Mesothelial cell of epicardium (in vitro differentiated cells): ENCODE measurements around the gene GAS2L1. TPM values are rescaled to one million over a fixed set of nuclear protein-coding genes. Genes with fewer than 3 reads are reported as not detected.

ENCODE experiments used
- DNase-seq, 2 experiments: peaks; one replicate each; pipeline ENCODE4 v3.0.0; 2021; ENCODE audit warnings: low spot score in 2 of 2; ENCODE audit not compliant: unreplicated experiment in 2 of 2
- H3K27ac Mint-ChIP-seq: 2 replicates; pipeline ENCODE4 v1.8.0; 2021; ENCODE audit warnings: mixed read lengths
- H3K27me3 Mint-ChIP-seq: 2 replicates; pipeline ENCODE4 v1.8.0; 2021; ENCODE audit warnings: low read depth, mixed read lengths
- H3K36me3 Mint-ChIP-seq: 2 replicates; pipeline ENCODE4 v1.8.0; 2021; ENCODE audit warnings: mixed read lengths
- H3K4me1 Mint-ChIP-seq: 2 replicates; pipeline ENCODE4 v1.8.0; 2021; ENCODE audit warnings: mixed read lengths
- H3K4me3 Mint-ChIP-seq: 2 replicates; pipeline ENCODE4 v1.8.0; 2021; ENCODE audit warnings: mild to moderate bottlenecking, moderate library complexity, mixed read lengths
- H3K9me3 Mint-ChIP-seq: 2 replicates; pipeline ENCODE4 v1.8.0; 2021; ENCODE audit warnings: mixed read lengths
- total RNA-seq: library from RNA; stranded (reverse); gene quantifications from 3 replicates; pipeline ENCODE4 v1.2.1, GENCODE V29; 2021
- TF ChIP-seq, protein P1 (sequence below): fragments of 200-600 bp; sonication (generic); IDR thresholded peaks from one replicate; pipeline ENCODE4 v1.5.0; 2021; ENCODE audit warnings: antibody characterized with exemption; ENCODE audit not compliant: unreplicated experiment

GAS2L1 gene
- total RNA-seq, 1 donor from 2014 or later = 13.4 TPM

DNA sequence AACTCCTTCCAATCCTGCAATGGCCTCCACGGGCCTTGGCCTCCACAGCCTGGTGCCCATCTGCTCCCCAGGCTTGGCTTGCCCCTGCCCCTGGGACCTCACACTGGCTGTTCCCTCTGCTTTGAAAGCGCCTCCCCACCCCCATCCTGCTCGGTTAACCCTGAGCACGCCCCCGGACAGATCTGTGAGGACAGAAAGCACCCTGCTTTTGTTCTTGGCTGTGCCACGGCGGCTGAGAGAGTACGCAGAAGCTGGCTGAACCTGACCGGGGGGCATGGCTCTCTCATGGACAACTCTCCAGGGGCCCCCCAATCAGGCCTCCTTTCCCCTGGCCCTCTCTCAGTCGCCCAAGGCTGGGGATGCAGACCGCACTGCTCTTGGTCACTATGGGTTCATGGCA is 29.2 kb downstream of the GAS2L1 start:
- DNase-seq = no peak
- H3K4me1 Mint-ChIP-seq = peaks cover 11% of the 10 kb centered on the region
- H3K27ac Mint-ChIP-seq = no peak overlapping the region
- TF ChIP-seq, protein P1, sequence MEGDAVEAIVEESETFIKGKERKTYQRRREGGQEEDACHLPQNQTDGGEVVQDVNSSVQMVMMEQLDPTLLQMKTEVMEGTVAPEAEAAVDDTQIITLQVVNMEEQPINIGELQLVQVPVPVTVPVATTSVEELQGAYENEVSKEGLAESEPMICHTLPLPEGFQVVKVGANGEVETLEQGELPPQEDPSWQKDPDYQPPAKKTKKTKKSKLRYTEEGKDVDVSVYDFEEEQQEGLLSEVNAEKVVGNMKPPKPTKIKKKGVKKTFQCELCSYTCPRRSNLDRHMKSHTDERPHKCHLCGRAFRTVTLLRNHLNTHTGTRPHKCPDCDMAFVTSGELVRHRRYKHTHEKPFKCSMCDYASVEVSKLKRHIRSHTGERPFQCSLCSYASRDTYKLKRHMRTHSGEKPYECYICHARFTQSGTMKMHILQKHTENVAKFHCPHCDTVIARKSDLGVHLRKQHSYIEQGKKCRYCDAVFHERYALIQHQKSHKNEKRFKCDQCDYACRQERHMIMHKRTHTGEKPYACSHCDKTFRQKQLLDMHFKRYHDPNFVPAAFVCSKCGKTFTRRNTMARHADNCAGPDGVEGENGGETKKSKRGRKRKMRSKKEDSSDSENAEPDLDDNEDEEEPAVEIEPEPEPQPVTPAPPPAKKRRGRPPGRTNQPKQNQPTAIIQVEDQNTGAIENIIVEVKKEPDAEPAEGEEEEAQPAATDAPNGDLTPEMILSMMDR = no peak
- no peaks in the 10 kb centered on the region for H3K27me3 Mint-ChIP-seq
- H3K36me3 Mint-ChIP-seq = peaks cover 19% of the 10 kb centered on the region
- H3K4me3 Mint-ChIP-seq = no peak overlapping the region
- H3K9me3 Mint-ChIP-seq = no peaks in the 10 kb centered on the region

DNA sequence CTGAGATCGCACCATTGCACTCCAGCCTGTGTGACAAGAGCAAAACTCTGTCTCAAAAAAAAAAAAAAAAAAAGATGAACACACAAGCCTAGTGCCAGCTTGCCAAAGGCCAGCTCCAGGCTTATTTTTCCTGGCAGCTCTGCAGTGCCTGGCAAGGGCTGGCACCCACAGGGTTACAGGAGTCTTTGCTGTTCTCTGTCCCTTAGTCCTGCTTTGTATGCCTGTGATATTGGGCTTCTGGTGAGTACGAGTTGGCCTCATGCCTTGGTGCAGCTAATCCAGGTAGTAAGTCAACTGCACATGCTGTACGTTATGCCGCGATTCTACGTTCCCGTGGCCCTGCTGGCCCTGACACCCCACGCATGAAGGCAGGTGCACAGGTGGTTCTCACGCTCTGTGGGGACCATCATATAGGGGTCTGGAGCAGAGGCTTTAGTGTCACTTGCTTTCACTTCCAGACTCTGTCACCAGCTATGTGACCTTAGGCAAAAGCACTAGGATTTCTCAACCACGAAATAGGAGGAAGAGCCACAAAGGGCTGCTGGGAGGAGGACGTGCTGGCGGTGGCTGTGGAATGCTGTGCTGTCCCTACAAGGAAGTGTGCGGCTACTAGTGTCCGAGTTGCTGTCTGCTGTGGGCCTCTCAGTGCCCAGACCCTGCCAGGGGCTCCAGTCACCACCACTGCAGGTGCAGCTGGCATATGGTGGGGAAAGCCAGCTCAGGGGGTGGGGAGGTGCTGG is 30.5 kb downstream of the GAS2L1 start:
- Mint-ChIP-seq H3K4me3 (no peak overlapping the region), H3K36me3 (peaks cover 22% of the 10 kb centered on the region), H3K27me3 (no peaks in the 10 kb centered on the region), H3K27ac (no peak overlapping the region), H3K4me1 (peaks cover 3% of the 10 kb centered on the region), H3K9me3 (no peaks in the 10 kb centered on the region)
- DNase-seq = no peak
- TF ChIP-seq, protein P1 = no peak

DNA sequence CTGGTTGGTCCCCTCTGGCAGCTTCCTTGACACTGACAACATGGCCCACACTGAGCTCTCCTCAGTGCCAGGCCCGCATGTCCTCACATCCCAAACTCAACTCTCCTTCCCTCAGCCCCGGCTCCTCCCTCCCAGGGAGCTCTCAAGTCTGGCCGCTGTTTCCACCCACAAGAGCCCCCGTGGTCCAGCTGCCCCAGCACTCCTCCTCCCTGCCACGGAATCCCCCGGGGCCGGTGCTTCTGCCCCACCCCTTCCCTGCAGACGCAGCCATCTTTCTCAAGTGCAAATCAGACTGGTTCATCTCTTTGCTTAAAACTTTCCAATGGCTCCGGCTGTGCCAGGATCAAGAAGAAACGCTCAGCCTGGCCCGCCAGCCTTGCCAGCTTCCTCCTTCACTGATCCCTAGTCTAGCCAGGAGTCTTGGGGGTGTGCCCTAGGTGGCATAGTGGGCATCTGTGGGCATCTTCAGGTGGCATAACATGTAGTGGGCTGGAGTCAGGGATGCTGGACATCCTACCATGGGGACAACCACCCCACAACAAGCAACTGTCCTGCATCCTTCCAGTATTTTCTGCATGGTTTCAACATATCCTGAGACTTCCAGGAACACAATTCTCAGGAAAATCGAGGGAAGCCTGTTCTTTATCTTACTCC is 31.3 kb downstream of the GAS2L1 start:
- H3K9me3 Mint-ChIP-seq = no peaks in the 10 kb centered on the region
- DNase-seq = no peak
- H3K4me3 Mint-ChIP-seq = no peak overlapping the region
- H3K36me3 Mint-ChIP-seq = peaks cover 25% of the 10 kb centered on the region
- no peaks in the 10 kb centered on the region for H3K27me3 Mint-ChIP-seq
- H3K27ac Mint-ChIP-seq = no peak overlapping the region
- TF ChIP-seq, protein P1 = no peak
- peaks cover 2% of the 10 kb centered on the region for H3K4me1 Mint-ChIP-seq

DNA sequence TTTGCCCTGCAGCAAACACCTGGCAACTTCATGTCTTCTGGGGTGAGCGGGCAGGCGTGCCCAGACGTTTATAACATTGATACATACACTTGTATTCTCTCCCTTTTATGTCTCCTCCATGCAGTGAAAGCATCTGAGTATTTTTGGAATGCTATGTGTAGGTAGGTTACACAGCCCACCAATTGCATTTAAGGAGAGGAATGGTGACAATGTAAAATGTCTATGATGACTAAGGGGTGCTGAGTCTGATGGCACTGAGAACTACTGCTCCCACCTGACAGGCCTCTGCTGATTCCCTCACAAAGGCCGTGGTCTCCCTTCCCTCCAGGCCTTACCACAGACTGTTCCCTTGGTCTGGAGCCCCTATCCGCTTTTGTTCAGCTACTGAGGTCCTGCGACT is 31.9 kb downstream of the GAS2L1 start:
- no peak for DNase-seq
- no peaks in the 10 kb centered on the region for H3K9me3 Mint-ChIP-seq
- H3K36me3 Mint-ChIP-seq = peaks cover 23% of the 10 kb centered on the region
- H3K27me3 Mint-ChIP-seq = no peaks in the 10 kb centered on the region
- no peak overlapping the region for H3K4me3 Mint-ChIP-seq
- peaks cover 8% of the 10 kb centered on the region for H3K4me1 Mint-ChIP-seq
- no peak overlapping the region for H3K27ac Mint-ChIP-seq
- TF ChIP-seq, protein P1 = no peak

DNA sequence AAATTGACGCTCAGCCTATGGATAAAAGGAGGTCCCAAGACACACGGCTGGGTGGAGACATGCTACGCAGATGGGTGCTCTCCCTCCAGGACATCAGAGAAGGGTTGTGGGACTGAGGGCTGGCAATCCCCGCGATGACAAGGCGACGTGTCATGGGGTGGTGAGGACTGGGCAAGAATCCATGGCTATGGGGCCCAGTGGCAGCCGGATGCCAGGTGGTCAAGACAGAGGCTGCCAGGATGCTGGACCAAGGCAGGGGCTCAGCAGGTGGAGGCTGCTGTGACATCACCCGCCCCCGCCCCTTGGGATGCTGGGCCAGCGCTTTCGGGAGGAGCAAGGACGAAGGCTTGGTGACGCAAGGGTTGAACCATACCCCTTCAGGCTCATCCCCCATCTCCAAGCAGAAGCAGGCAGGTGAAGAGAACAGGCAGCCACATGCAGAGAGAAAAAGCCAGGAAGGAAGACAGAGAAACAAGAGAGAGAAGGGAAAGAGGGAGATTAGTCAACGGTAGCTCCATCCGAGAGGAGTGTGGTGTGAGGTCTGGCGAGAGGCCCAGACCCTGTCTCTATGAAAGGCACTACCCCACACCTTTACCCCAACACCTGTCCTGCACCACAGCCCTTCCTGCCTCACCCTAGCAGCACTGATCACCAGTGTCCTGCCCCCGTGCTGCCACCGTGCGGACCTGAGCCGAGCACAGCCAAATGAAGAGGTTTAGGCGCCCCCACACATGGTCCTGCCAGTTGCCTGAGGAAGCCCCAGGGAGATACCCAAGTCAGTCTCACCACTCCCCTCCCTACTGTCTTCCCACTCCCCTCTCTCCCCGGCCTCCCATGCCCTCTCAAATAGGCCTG is 33.2 kb downstream of the GAS2L1 start:
- Mint-ChIP-seq H3K36me3 (peaks cover 22% of the 10 kb centered on the region), H3K4me3 (no peak overlapping the region), H3K27me3 (no peaks in the 10 kb centered on the region), H3K9me3 (no peaks in the 10 kb centered on the region), H3K27ac (no peak overlapping the region), H3K4me1 (peaks cover 18% of the 10 kb centered on the region)
- DNase-seq = no peak
- TF ChIP-seq, protein P1 = no peak
